DOHH2 (cell line): Measurements from ENCODE around the gene TMEM184A.

Experiments
- H3F3A ChIP-seq: fragments of 200-600 bp; sonication (generic), shearing (Covaris generic); 2 replicates; pipeline ENCODE4 v1.6.0; 2016; ENCODE audit warnings: antibody characterized with exemption, mild to moderate bottlenecking; ENCODE audit not compliant: control insufficient read depth, insufficient read depth
- H3K27ac ChIP-seq: fragments of 200-600 bp; sonication (generic); 2 replicates; pipeline ENCODE4 v1.5.1; 2014; ENCODE audit warnings: low read depth, mild to moderate bottlenecking, low read length, moderate library complexity
- H3K27me3 ChIP-seq: fragments of 200-600 bp; sonication (generic); 2 replicates; pipeline ENCODE4 v1.6.1; 2014; ENCODE audit warnings: mild to moderate bottlenecking, low read length, mixed read lengths; ENCODE audit not compliant: control insufficient read depth
- H3K36me3 ChIP-seq: fragments of 200-600 bp; sonication (generic); 2 replicates; pipeline ENCODE4 v1.6.1; 2014; ENCODE audit warnings: mild to moderate bottlenecking, low read length, moderate library complexity, mixed read lengths; ENCODE audit not compliant: control insufficient read depth
- H3K4me1 ChIP-seq: fragments of 200-600 bp; sonication (generic); 2 replicates; pipeline ENCODE4 v1.6.1; 2014; ENCODE audit warnings: mild to moderate bottlenecking, low read length, mixed read lengths; ENCODE audit not compliant: control insufficient read depth
- H3K4me2 ChIP-seq: fragments of 200-600 bp; sonication (generic); 2 replicates; pipeline ENCODE4 v1.6.0; 2014; ENCODE audit warnings: mild to moderate bottlenecking, low read length, moderate library complexity
- H3K4me3 ChIP-seq: fragments of 200-600 bp; sonication (generic); 2 replicates; pipeline ENCODE4 v1.5.1; 2014; ENCODE audit warnings: mild to moderate bottlenecking, low read length, mixed read lengths
- H3K79me2 ChIP-seq: fragments of 200-600 bp; sonication (generic); 2 replicates; pipeline ENCODE4 v1.6.1; 2014; ENCODE audit warnings: mild to moderate bottlenecking, low read length, mixed read lengths; ENCODE audit not compliant: control insufficient read depth
- H3K9me2 ChIP-seq: fragments of 200-600 bp; sonication (generic); replicated peaks from 2 replicates; pipeline ENCODE4 v1.6.1; 2014; ENCODE audit warnings: mild to moderate bottlenecking, low read length, mixed read lengths; ENCODE audit not compliant: control insufficient read depth
- H3K9me3 ChIP-seq: fragments of 200-600 bp; sonication (generic); 2 replicates; pipeline ENCODE4 v1.6.1; 2014; ENCODE audit warnings: antibody characterized with exemption, low read length, mixed read lengths; ENCODE audit not compliant: control insufficient read depth, insufficient read depth
- H4K20me1 ChIP-seq: fragments of 200-600 bp; sonication (generic); 2 replicates; pipeline ENCODE4 v1.6.0; 2014; ENCODE audit warnings: low read depth, mild to moderate bottlenecking, antibody characterized with exemption, low read length, moderate library complexity; ENCODE audit not compliant: control insufficient read depth, insufficient read depth
- CTCF ChIP-seq: fragments of 200-600 bp; sonication (generic); IDR thresholded peaks from one replicate; pipeline ENCODE4 v1.5.1; 2014; ENCODE audit warnings: antibody characterized with exemption, mild to moderate bottlenecking, low read depth, low read length; ENCODE audit not compliant: poor library complexity, severe bottlenecking
- EZH2phosphoT487 ChIP-seq: fragments of 200-600 bp; sonication (generic); IDR thresholded peaks from 2 replicates; pipeline ENCODE4 v1.6.1; 2017; ENCODE audit warnings: borderline replicate concordance, mild to moderate bottlenecking, antibody characterized with exemption, low read length, moderate library complexity, mixed read lengths

The TMEM184A gene

GRCh38 chr7:1539882-1540775 lies 15.9 kb downstream of the TMEM184A start:
- no peaks in the 10 kb centered on the region for H3K27me3 ChIP-seq
- TF ChIP-seq EZH2phosphoT487 (no peak), CTCF (no peak)
- no peaks in the 10 kb centered on the region for H3K9me2 ChIP-seq
- no peaks in the 10 kb centered on the region for H3K9me3 ChIP-seq
- H3K36me3 ChIP-seq, result peaks cover 88% of the 10 kb centered on the region
- H3K79me2 ChIP-seq, result peaks cover 48% of the 10 kb centered on the region
- H3K4me1 ChIP-seq, result peaks cover 5% of the 10 kb centered on the region; the same call in 1 of the 2 replicates
- H3F3A ChIP-seq, result peaks cover 3% of the 10 kb centered on the region
- no peak overlapping the region for H3K4me2 ChIP-seq
- no peak overlapping the region for H3K27ac ChIP-seq
- H3K4me3 ChIP-seq, result no peak overlapping the region
- peaks cover 12% of the 10 kb centered on the region; the same call in 1 of the 2 replicates for H4K20me1 ChIP-seq

GRCh38 chr7:1539181-1539881 lies 16.7 kb downstream of the TMEM184A start:
- no peak for TF ChIP-seq CTCF
- no peak for TF ChIP-seq EZH2phosphoT487
- no peaks in the 10 kb centered on the region for H3K9me2 ChIP-seq
- peaks cover 87% of the 10 kb centered on the region for H3K36me3 ChIP-seq
- H3K4me3 ChIP-seq, result no peak overlapping the region
- H3K4me1 ChIP-seq, result no peaks in the 10 kb centered on the region
- H3K4me2 ChIP-seq, result no peak overlapping the region
- H3K9me3 ChIP-seq, result no peaks in the 10 kb centered on the region
- H3F3A ChIP-seq, result peaks cover 3% of the 10 kb centered on the region
- no peaks in the 10 kb centered on the region for H3K27me3 ChIP-seq
- no peak overlapping the region for H3K27ac ChIP-seq
- H3K79me2 ChIP-seq, result peaks cover 56% of the 10 kb centered on the region
- H4K20me1 ChIP-seq, result peaks cover 12% of the 10 kb centered on the region; the same call in 1 of the 2 replicates

- Histone ChIP-seq H3K27ac (no peak overlapping the region), H3K4me2 (no peak overlapping the region), H4K20me1 (peaks cover 12% of the 10 kb centered on the region; the same call in 1 of the 2 replicates), H3F3A (peaks cover 3% of the 10 kb centered on the region), H3K9me2 (no peaks in the 10 kb centered on the region), H3K4me1 (peaks cover 3% of the 10 kb centered on the region), H3K79me2 (peaks cover 63% of the 10 kb centered on the region), H3K4me3 (no peak overlapping the region), H3K27me3 (no peaks in the 10 kb centered on the region), H3K36me3 (peaks cover 86% of the 10 kb centered on the region), H3K9me3 (no peaks in the 10 kb centered on the region)
- TF ChIP-seq CTCF (no peak), EZH2phosphoT487 (no peak)
Measured at GRCh38 chr7:1538544-1539180, 17.3 kb downstream of the TMEM184A start.
